Heart left ventricle (tissue), 16 donors: ENCODE data around the gene YIPF3. TPM values are rescaled to one million over a fixed set of nuclear protein-coding genes. Genes with fewer than 3 reads are reported as not detected.
A peak's percentile ranks its signal among the peaks of the same experiment; 100 is the strongest.
"Not testable (repeated sequence)": the region's sequence is repeated elsewhere in the genome, so short reads cannot be mapped to it uniquely, and the experiment has no call there.

Experiments
- ATAC-seq, 4 donors: fragments of 200-7000 bp; cut with Tn5 transposase; one replicate each; pipeline ENCODE4 v1.9.1; 2020 to 2022; ENCODE audit warnings: moderate library complexity in 4 of 4, mild to moderate bottlenecking in 3 of 4, moderate number of reproducible peaks in 1 of 4
- DNase-seq, 5 donors: peaks; one replicate each; pipeline ENCODE4 v3.0.0-alpha.2; 2020
- H3K27ac ChIP-seq, 12 donors: fragments of 200-600 bp; sonication (generic) in 4 of 12; one replicate each; pipeline versions ENCODE4 v1.5.0 to v1.8.0; 2016 to 2022; ENCODE audit warnings: mild to moderate bottlenecking in 2 of 12
- H3K27me3 ChIP-seq, 9 donors: fragments of 200-600 bp; sonication (generic) in 2 of 9; one replicate each; pipeline versions ENCODE4 v1.5.1 to v1.8.0; 2016 to 2022; ENCODE audit warnings: mild to moderate bottlenecking in 3 of 9
- H3K36me3 ChIP-seq, 9 donors: fragments of 200-600 bp; sonication (generic) in 2 of 9; one replicate each; pipeline versions ENCODE4 v1.5.0 to v1.8.0; 2018 to 2022; ENCODE audit warnings: mild to moderate bottlenecking in 2 of 9
- H3K4me1 ChIP-seq, 12 donors: fragments of 200-600 bp; sonication (generic) in 4 of 12; one replicate each; pipeline versions ENCODE4 v1.5.0 to v1.8.0; 2016 to 2022; ENCODE audit warnings: mild to moderate bottlenecking in 3 of 12
- H3K4me3 ChIP-seq, 12 donors: fragments of 200-600 bp; sonication (generic) in 4 of 12; one replicate each; pipeline versions ENCODE4 v1.5.0 to v1.8.0; 2017 to 2022; ENCODE audit warnings: mild to moderate bottlenecking in 9 of 12, moderate library complexity in 4 of 12
- H3K9me3 ChIP-seq, 12 donors: fragments of 200-600 bp; sonication (generic) in 4 of 12; one replicate each; pipeline versions ENCODE4 v1.5.0 to v1.8.0; 2016 to 2022; ENCODE audit warnings: mild to moderate bottlenecking in 1 of 12
- POLR2A ChIP-seq, 2 donors: fragments of 450-650 bp; IDR thresholded peaks; one replicate each; pipeline ENCODE4 v1.6.1; 2017; ENCODE audit warnings: antibody characterized with exemption in 2 of 2, mild to moderate bottlenecking in 2 of 2, moderate library complexity in 2 of 2
- WGBS, 4 donors: extraction: QIAGEN DNeasy Blood & Tissue Kit in 2 of 4; methylation state at CpG; one replicate each; pipeline versions ENCODE4 v1.1.5 to v1.1.7; 2013 to 2018; 5-methylcytosine and 5-hydroxymethylcytosine counted together
- intact Hi-C, 10 donors: fragments of 100-400 bp; cut with DNase I; formaldehyde crosslinking; loops; one replicate each; pipeline versions ENCODE4 v1.11.1 to v1.14.2; 2022
- long read RNA-seq, 3 donors: library from polyadenylated mRNA; unstranded; transcript quantifications; one replicate each; pipeline ENCODE4 v2.0.0, GENCODE V29; 2020 to 2021
- polyA plus RNA-seq, 2 donors: library from polyadenylated mRNA; stranded (reverse); fragments of 200-250 nt; gene quantifications; one replicate each; pipeline ENCODE4 v1.2.3, GENCODE V29; 2013
- total RNA-seq, 9 donors: library from RNA; depleted of rRNA in 2 of 9; stranded (reverse); fragments of >200 nt in 2 of 9; fragmentation: NEBNext Ultra II Directional in 3 of 9; extraction: Animal tissue kit (Norgen Biotek cat#: 25700) in 3 of 9; gene quantifications; one replicate each; pipeline versions ENCODE4 v1.1.0 to v1.2.4, GENCODE V29; 2016 to 2023
- TF ChIP-seq, protein P1 (sequence below), 12 donors: fragments of 200-600 bp; sonication (generic) in 4 of 12; IDR thresholded peaks; one replicate each; pipeline versions ENCODE4 v1.5.0 to v1.8.0; 2018 to 2022; ENCODE audit warnings: antibody characterized with exemption in 12 of 12, mild to moderate bottlenecking in 5 of 12
- donor health status: ischemic (EF 13 %, LVEDD 7.1; RV severe dilation, severe dysfunction).
- donor health status: healthy with polysubstance abuse.
- donor health status: DM: no; HTN: yes; CAD: no.
- donor health status: DM: no; HTN: no; CAD: no.
- donor health status: ischemic (EF 25% LVEDD 6.9; RV normal size, moderate dysfunction).
- donor health status: ischemic (EF 25% LVEDD 5.7; RV mildly dilated, moderate dysfunction).
- donor health status: healthy.
- donor health status: DM: yes; HTN: yes; CAD: no.
- donor health status: ischemic (EF 35%, LVEDD 5.7; RV mildly dilated, moderate dysfunction).
- donor health status: nonischemic (EF 11% LVEDD 7.7; RV severe dilation, severe dysfunction).
- donor health status: DM: yes; HTN: yes; CAD: no.
- donor health status: PGD.
- donor health status: ischemic (EF 29% LVEDD 5.4; RV normal size, mild dysfunction).
- donor health status: nonischemic (EF 23%, LVEDD 6.1; RV moderate dilation, normal function).

YIPF3 gene
- total RNA-seq (10 to 100 TPM; 63.4 to 90.3 (median 75.3) TPM), polyA plus RNA-seq (100 to 1,000 TPM in 1 of 2 donors, 10 to 100 TPM in 1; 64.5 to 132 TPM)
- long read RNA-seq, donor 1, transcript YIPF3-202 (9 exons, 1,576 nt): major isoform, 60 of 82 reads
- long read RNA-seq, donor 1, partial matches to known transcripts: 7 of 82 reads
- long read RNA-seq, donor 1, other reads (novel, unspliced or antisense): 12 of 82 reads
- long read RNA-seq, donor 2, transcript YIPF3-202 (9 exons, 1,576 nt): major isoform, 376 of 415 reads
- long read RNA-seq, donor 2, partial matches to known transcripts: 14 of 415 reads
- long read RNA-seq, donor 2, other reads (novel, unspliced or antisense): 23 of 415 reads
- long read RNA-seq, donor 3, transcript YIPF3-202 (9 exons, 1,576 nt): major isoform, 70 of 78 reads
- long read RNA-seq, donor 3, partial matches to known transcripts: 4 of 78 reads
- long read RNA-seq, donor 3, other reads (novel, unspliced or antisense): 4 of 78 reads

DNA sequence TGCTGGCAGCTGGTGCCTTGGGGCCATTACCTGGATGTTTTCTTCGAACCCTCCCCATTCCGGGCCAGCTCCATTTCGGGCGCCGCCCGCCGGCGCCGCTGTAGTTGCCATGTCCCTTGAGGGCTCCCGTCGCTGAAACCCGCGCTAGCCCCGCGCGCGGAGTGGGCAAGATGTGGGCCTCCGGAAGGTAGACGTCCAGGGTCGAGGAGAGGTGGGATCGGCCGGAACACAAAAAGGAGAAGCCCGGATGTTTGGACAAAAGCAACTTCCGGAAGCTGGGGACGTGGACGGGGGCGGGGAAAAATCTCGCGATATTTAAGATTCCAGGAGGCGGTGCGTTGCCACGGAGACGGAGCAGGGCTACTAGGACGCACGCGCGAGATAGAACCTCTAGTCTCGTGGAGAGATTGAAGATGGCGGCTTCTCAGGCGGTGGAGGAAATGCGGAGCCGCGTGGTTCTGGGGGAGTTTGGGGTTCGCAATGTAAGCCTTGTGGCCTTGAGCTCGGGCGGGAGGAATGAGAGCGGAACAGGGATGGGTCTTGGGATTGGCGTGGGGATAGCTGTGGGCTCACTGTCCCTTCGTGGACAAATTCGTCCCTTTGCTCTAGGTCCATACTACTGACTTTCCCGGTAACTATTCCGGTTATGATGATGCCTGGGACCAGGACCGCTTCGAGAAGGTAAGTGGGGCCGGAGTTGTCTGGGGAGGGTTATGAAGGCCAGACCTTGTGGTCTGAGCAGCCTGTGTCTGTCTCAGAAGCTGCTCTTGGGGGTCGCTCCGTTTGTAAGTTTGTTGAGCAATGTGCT lies at the start of gene YIPF3, which contains the start of gene POLR1C:
YIPF3 (minus strand) TSS at position 230 of the 808 bp plus-strand sequence; CDS start at position 111, 119 bp downstream.
POLR1C (plus strand) TSS at position 393 of the 808 bp plus-strand sequence; CDS start at position 414, 21 bp downstream.
- 0% methylated on average over 53 to 57 of the region's 57 CpGs for WGBS, 4 donors
- TF ChIP-seq, protein P1, sequence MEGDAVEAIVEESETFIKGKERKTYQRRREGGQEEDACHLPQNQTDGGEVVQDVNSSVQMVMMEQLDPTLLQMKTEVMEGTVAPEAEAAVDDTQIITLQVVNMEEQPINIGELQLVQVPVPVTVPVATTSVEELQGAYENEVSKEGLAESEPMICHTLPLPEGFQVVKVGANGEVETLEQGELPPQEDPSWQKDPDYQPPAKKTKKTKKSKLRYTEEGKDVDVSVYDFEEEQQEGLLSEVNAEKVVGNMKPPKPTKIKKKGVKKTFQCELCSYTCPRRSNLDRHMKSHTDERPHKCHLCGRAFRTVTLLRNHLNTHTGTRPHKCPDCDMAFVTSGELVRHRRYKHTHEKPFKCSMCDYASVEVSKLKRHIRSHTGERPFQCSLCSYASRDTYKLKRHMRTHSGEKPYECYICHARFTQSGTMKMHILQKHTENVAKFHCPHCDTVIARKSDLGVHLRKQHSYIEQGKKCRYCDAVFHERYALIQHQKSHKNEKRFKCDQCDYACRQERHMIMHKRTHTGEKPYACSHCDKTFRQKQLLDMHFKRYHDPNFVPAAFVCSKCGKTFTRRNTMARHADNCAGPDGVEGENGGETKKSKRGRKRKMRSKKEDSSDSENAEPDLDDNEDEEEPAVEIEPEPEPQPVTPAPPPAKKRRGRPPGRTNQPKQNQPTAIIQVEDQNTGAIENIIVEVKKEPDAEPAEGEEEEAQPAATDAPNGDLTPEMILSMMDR (IDR thresholded peaks at IDR 0.05): no peak
- peak in 1 of 2 donors; percentile 73 for TF ChIP-seq POLR2A (IDR thresholded peaks at IDR 0.05)
- no peaks in the 10 kb centered on the region for H3K27me3 ChIP-seq
- intact Hi-C loops: loop anchor here in 2 of 10 donors (5.0 kb wide), 1 partner anchor 60 kb away; the partner anchor contains the start of genes POLH (in 2 of the 2) and XPO5 (in 2 of the 2)
- H3K36me3 ChIP-seq: peaks cover 0 to 68% (median 65%) of the 10 kb centered on the region in 9 donors
- ATAC-seq (peak; percentile 92 to 96 (median 92)), DNase-seq (peak; percentile 96 to 98 (median 98))
- peak within 1 kb of the TSS; percentile 57 to 98 (median 90) for H3K27ac ChIP-seq
- H3K4me1 ChIP-seq: peaks cover 18 to 66% (median 49%) of the 10 kb centered on the region in 12 donors
- H3K9me3 ChIP-seq: no peaks in the 10 kb centered on the region
- H3K4me3 ChIP-seq: peak within 1 kb of the TSS; percentile 42 to 99 (median 78)

DNA sequence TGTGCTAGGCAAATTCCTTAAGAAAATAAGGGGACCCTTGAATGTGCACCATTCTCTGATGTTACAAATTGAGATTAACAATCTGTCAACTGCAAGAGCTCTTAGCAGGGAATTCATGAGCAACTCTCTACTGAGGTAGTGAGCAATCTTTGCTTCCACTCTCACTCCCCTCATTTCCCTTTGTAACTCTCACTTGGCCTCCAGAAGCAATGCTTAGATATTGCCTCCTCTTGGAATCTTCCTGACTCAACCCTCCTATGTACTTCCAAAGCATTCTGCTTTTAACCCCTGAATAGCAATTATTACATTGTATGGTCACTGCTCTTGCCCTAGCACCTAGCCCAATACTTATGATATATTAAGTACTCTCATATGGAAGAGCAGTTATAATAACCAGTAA lies 42.6 kb upstream of the YIPF3 start:
- intact Hi-C loops: no loop called here
- Histone ChIP-seq H3K27ac (no peak overlapping the region), H3K36me3 (peaks cover 0 to 100% (median 99%) of the 10 kb centered on the region in 9 donors), H3K9me3 (no peaks in the 10 kb centered on the region), H3K4me3 (no peak overlapping the region), H3K27me3 (no peaks in the 10 kb centered on the region), H3K4me1 (no peaks in the 10 kb centered on the region)
- TF ChIP-seq, protein P1 (IDR thresholded peaks at IDR 0.05): no peak
- no peak for TF ChIP-seq POLR2A (IDR thresholded peaks at IDR 0.05)
- ATAC-seq (no peak), DNase-seq (no peak)

DNA sequence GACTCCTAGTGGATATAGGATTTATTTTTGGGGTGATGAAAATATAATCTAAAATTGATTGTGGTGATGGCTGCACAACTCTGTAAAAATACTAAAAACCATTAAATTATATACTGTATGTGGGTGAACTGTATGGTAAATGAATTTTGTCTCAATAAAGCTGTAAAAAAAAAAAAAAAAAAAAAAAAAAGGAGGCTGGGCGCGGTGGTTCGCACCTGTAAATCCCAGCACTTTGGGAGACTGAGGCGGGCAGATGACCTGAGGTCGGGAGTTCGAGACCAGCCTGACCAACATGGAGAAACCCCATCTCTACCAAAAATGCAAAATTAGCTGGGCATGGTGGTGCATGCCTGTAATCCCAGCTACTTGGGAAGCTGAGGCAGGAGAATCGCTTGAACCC lies 40.9 kb upstream of the YIPF3 start:
- intact Hi-C loops, H3K4me3 ChIP-seq, ATAC-seq, H3K4me1 ChIP-seq, DNase-seq, H3K27me3 ChIP-seq, H3K27ac ChIP-seq, H3K9me3 ChIP-seq: not testable (repeated sequence)
- H3K36me3 ChIP-seq: peaks cover 0 to 100% (median 99%) of the 10 kb centered on the region in 9 donors
- 87 to 96% (median 93%) methylated on average over 7 of the region's 7 CpGs for WGBS, 4 donors

DNA sequence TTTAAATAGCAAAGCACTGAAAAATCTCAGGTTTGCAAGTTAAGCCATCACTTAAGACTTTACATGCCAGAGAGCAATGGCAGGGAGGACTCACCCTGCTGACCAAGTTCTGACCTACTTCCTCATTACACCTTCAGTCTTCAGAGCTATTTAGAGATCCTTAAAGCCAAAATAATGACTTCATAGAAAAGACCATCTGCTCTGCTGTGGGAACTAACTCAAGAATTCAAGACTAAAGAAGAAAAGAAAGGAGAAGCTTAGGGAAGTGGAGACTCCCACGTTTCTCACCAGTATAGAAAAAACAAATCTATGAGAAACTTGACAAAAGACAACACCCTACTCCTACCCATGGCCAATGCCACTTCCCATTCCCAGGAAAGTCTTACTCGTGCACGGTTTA lies 30.5 kb upstream of the YIPF3 start:
- 79 to 88% (median 84%) methylated on average over 3 of the region's 3 CpGs for WGBS, 4 donors
- H3K27ac ChIP-seq: no peak overlapping the region
- H3K4me1 ChIP-seq: no peaks in the 10 kb centered on the region
- no peaks in the 10 kb centered on the region for H3K27me3 ChIP-seq
- intact Hi-C loops: no loop called here
- ATAC-seq (no peak), DNase-seq (no peak)
- no peak overlapping the region for H3K4me3 ChIP-seq
- TF ChIP-seq, protein P1 (IDR thresholded peaks at IDR 0.05): no peak
- no peak for TF ChIP-seq POLR2A (IDR thresholded peaks at IDR 0.05)
- peaks cover 0 to 100% (median 99%) of the 10 kb centered on the region in 9 donors for H3K36me3 ChIP-seq
- no peaks in the 10 kb centered on the region for H3K9me3 ChIP-seq
